ENCODE data around the gene DCUN1D2.
A peak's percentile ranks its signal among the peaks of the same experiment; 100 is the strongest.

The DCUN1D2 gene

DNA sequence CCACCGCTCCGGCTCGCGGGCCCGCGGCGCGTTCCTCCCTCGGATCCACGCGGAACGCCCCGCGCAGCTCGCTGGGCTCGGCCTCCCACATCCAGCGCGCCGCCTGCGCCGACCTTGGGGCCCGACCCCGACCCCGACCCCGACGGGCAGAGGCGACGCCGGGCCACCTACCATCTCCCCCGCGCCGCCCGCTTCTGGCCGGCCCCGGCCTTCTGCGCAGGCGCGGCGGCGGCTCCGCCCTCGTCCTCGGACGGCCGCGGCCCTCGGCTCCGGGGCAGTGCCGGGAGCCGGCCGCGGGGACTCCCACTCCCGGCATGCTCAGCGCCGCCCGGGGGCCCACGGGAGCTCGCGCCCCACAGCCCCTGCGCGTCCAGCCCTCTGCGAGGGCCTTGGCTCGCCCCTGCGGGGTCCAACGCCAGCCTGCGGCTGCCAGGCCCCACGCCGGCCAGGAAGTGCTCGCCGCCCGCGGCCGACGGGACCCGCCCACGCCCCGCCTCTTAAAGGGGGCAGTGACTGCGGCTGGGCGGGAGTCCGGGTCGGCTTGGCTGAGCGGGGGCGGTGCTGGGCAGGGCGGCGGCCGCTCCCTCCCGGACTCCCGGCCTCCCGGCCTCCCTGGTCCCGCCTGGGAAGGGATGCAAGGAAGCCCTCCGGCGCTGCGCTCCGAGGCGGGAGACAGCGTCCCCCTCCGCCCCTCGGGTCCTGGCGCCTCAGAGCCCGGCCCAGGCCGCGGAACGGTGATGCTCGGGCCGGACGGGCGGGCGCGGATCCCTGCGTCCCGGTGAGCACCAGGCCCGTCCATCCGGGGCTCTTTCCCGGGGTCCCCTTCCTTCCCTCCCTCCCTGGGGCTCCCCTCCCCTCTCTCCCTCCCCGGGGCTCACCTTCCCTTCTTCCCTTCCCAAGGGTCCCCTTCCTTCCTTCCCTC lies at the start of gene DCUN1D2:
DCUN1D2 (minus strand) TSS at position 216 of the 922 bp plus-strand sequence; CDS start at position 174, 42 bp downstream.
- intact Hi-C loops (cut with DNase I; ENCODE audit: low total_unique reads): loop anchor here (10.0 kb wide), 1 partner anchor 196 kb away; the partner anchor contains the start of gene LAMP1
- Histone ChIP-seq H3K27me3 (no peaks in the 10 kb centered on the region), H3K4me1 (peaks cover 0 to 64% (median 55%) of the 10 kb centered on the region in 4 donors), H3K27ac (peak within 1 kb of the TSS; percentile 92 to 94), H3K4me3 (peak within 1 kb of the TSS; percentile 89 to 95), H3K9me3 (no peaks in the 10 kb centered on the region), H3K36me3 (peaks cover under 1 to 4% (median under 1%) of the 10 kb centered on the region in 3 donors)
- TF ChIP-seq CTCF (IDR thresholded peaks at IDR 0.05): no peak
- DNase-seq: peak; percentile 92 to 97

DNA sequence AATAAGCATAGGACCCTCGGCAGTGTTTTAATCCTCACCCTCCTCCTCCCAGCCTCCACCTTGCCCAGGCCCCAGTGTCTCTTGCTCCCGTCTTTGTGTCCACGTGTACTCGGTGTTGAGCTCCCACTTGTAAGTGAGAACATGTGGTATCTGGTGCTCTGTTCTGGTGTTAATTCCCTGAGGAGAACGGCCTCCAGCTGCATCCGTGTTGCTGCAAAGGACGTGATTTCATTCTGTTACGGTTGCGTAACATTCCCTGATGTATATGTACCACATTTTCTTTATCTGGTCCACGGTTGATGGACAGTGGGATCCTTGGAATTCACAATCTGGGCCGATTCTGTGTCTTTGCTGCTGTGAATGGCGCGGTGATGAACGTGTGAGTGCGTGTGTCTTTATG lies 49.3 kb upstream of the DCUN1D2 start:
- intact Hi-C loops (cut with DNase I; ENCODE audit: low total_unique reads): no loop called here
- peaks cover 25 to 77% (median 55%) of the 10 kb centered on the region in 3 donors for H3K36me3 ChIP-seq

DNA sequence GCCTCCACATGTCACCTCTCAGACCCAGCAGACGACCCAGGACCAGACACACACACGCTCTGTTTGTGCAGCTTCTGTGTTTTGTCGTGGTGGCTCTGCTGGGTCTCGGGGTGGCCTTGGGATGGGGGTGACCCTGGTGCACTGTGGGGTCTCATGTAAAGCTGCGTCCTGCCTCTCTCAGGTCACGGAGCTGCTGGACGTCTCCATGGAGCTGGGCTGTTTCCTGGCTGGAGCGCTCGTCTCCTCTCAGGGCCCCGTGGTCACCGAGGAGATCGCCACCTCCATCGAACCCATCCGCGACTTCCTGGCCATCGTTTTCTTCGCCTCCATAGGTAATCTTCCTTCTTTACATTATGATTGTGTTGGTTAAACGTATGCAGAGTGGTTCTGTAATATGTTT lies 48.7 kb upstream of the DCUN1D2 start:
- intact Hi-C loops (cut with DNase I; ENCODE audit: low total_unique reads): no loop called here
- Histone ChIP-seq H3K4me3 (no peak overlapping the region), H3K27ac (no peak overlapping the region), H3K9me3 (no peaks in the 10 kb centered on the region), H3K27me3 (no peaks in the 10 kb centered on the region), H3K36me3 (peaks cover 29 to 77% (median 57%) of the 10 kb centered on the region in 3 donors), H3K4me1 (no peaks in the 10 kb centered on the region)
- TF ChIP-seq CTCF (IDR thresholded peaks at IDR 0.05): no peak
- peak in 1 of 2 donors; percentile 54 for DNase-seq

More for the DNA sequence above, 49.3 kb upstream of the DCUN1D2 start:
- H3K27ac ChIP-seq: no peak overlapping the region
- no peaks in the 10 kb centered on the region for H3K9me3 ChIP-seq
- H3K27me3 ChIP-seq: no peaks in the 10 kb centered on the region
- no peak overlapping the region for H3K4me3 ChIP-seq
- H3K4me1 ChIP-seq: peaks cover 0 to under 1% (median 0%) of the 10 kb centered on the region in 4 donors
- peak in 1 of 2 donors; percentile 24 for DNase-seq
- no peak for TF ChIP-seq CTCF (IDR thresholded peaks at IDR 0.05)

DNA sequence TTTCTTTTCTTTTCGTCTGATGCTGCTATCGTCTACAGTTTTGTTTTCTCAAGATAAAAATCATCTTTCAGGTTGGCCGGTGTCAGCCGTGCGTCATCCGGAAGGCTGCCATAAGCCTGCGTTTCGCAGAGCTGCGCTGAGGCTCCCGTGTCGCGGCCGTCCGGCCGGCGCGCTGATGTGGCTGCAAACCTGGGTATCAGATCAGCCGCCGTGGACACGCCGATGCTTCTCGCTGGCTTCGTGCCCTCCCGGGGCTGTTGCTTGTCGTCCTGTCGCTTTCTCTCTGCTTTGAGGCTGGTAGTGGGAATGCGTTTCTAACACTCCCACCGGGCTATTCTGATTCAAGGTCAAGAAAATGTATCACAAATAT lies 48.2 kb upstream of the DCUN1D2 start:
- TF ChIP-seq CTCF (IDR thresholded peaks at IDR 0.05): no peak
- peak in 1 of 2 donors; percentile 32 for DNase-seq

DNA sequence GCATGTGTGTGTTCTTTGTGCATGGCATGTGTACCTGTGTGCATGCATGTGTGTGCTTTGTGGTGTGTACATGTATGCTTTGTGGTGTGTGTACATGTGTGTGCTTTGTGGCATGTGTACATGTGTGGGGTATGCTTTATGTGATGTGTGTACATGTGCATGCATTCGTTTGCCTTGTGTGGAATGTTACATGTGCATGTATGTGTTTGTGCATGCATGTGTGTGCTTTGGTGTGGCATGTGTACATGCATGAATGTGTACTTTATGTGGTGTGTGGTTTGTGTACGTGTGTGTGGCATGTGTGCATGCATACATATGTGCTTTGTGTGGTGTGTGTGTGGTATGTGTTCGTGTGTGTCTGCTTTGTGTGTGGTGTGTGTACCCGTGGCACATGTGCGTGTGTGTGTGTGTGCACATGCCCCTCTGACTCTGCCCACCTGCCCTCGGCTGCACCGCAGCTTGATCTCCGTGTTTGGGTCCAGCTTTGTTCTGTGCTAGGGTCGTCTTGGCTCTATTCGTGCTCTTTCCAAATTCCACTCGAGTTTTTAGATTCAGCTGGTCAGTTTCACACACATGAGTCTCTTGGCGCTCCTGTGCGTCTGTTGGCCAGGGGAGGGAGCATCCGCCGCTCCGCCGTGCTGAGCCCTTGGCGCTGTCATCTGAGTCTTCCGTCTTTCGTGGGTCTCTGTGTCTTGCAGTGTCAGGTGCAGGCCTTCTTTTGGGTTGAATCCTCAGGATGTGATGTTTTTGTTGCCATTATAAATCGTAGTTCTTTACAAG lies 47.6 kb upstream of the DCUN1D2 start:
- no peak for TF ChIP-seq CTCF (IDR thresholded peaks at IDR 0.05)
- peaks cover 29 to 73% (median 58%) of the 10 kb centered on the region in 3 donors for H3K36me3 ChIP-seq

More for the DNA sequence above, 48.2 kb upstream of the DCUN1D2 start:
- no peaks in the 10 kb centered on the region for H3K9me3 ChIP-seq
- intact Hi-C loops (cut with DNase I; ENCODE audit: low total_unique reads): no loop called here
- no peaks in the 10 kb centered on the region for H3K27me3 ChIP-seq
- no peak overlapping the region for H3K4me3 ChIP-seq
- no peak overlapping the region for H3K27ac ChIP-seq
- no peaks in the 10 kb centered on the region for H3K4me1 ChIP-seq
- H3K36me3 ChIP-seq: peaks cover 29 to 73% (median 56%) of the 10 kb centered on the region in 3 donors

More for the DNA sequence above, 47.6 kb upstream of the DCUN1D2 start:
- DNase-seq: peak in 1 of 2 donors; percentile 44
- no peak overlapping the region for H3K27ac ChIP-seq
- H3K27me3 ChIP-seq: no peaks in the 10 kb centered on the region
- no peaks in the 10 kb centered on the region for H3K9me3 ChIP-seq
- H3K4me3 ChIP-seq: no peak overlapping the region
- no peaks in the 10 kb centered on the region for H3K4me1 ChIP-seq
- intact Hi-C loops (cut with DNase I; ENCODE audit: low total_unique reads): no loop called here

Measured in tibial artery (tissue), 4 donors.